NCI-H128 (cell line): Measurements from ENCODE around the gene MYO1G.
"Not testable (repeated sequence)": the region's sequence is repeated elsewhere in the genome, so short reads cannot be mapped to it uniquely, and the experiment has no call there.

Experiments
- DNase-seq: peaks from one replicate; lab custom pipeline; 2025; ENCODE audit not compliant: unreplicated experiment; lab: John Stamatoyannopoulos, UW

Gene MYO1G

GRCh38 chr7:44944821-44945220 is 34.0 kb downstream of the MYO1G start:
- no peak for DNase-seq

- DNase-seq, result no peak
These were observed 35.2 kb downstream of the MYO1G start for GRCh38 chr7:44943631-44944030.

- no peak for DNase-seq
These were observed 41.4 kb downstream of the MYO1G start for GRCh38 chr7:44937426-44937825.

GRCh38 chr7:44936322-44936721 is 42.5 kb downstream of the MYO1G start:
- DNase-seq, result no peak

GRCh38 chr7:44935583-44935982 is 43.2 kb downstream of the MYO1G start:
- no peak for DNase-seq

GRCh38 chr7:44935016-44935415 is 43.8 kb downstream of the MYO1G start:
- no peak for DNase-seq

GRCh38 chr7:44934510-44934909 is 44.3 kb downstream of the MYO1G start:
- DNase-seq, result not testable (repeated sequence)

- no peak for DNase-seq
These were observed 47.9 kb downstream of the MYO1G start for GRCh38 chr7:44930921-44931320.

- no peak for DNase-seq
These were observed 56.5 kb downstream of the MYO1G start for GRCh38 chr7:44922351-44922694.

GRCh38 chr7:44921607-44922350 is 57.0 kb downstream of the MYO1G start:
- DNase-seq, result peak; percentile 32

GRCh38 chr7:44920119-44920518 is 58.7 kb downstream of the MYO1G start:
- DNase-seq, result no peak

- no peak for DNase-seq
These were observed 60.8 kb downstream of the MYO1G start for GRCh38 chr7:44918029-44918428.

GRCh38 chr7:44917465-44917864 is 61.4 kb downstream of the MYO1G start:
- DNase-seq, result no peak

- no peak for DNase-seq
These were observed 63.7 kb downstream of the MYO1G start for GRCh38 chr7:44914992-44915607.

- no peak for DNase-seq
These were observed 66.0 kb downstream of the MYO1G start for GRCh38 chr7:44912775-44913347.
